KOPT-K1 (cell line): ENCODE measurements around the gene PSTPIP2.

Experiments used
- H3K27ac ChIP-seq: fragments of 200-600 bp; sonication (generic); 2 replicates; pipeline ENCODE4 v1.5.1; 2016; ENCODE audit warnings: antibody characterized with exemption, mild to moderate bottlenecking, low read depth, low read length; ENCODE audit not compliant: poor library complexity, severe bottlenecking
- H3K36me3 ChIP-seq: fragments of 200-600 bp; sonication (generic); 2 replicates; pipeline ENCODE4 v1.5.1; 2017; ENCODE audit warnings: antibody characterized with exemption, mild to moderate bottlenecking, low read length, moderate library complexity; ENCODE audit not compliant: insufficient read depth
- H3K9me3 ChIP-seq: fragments of 200-600 bp; sonication (generic); 2 replicates; pipeline ENCODE4 v1.5.1; 2017; ENCODE audit warnings: antibody characterized with exemption, low read length, mild to moderate bottlenecking; ENCODE audit not compliant: insufficient read depth, poor library complexity, severe bottlenecking

Gene PSTPIP2

DNA sequence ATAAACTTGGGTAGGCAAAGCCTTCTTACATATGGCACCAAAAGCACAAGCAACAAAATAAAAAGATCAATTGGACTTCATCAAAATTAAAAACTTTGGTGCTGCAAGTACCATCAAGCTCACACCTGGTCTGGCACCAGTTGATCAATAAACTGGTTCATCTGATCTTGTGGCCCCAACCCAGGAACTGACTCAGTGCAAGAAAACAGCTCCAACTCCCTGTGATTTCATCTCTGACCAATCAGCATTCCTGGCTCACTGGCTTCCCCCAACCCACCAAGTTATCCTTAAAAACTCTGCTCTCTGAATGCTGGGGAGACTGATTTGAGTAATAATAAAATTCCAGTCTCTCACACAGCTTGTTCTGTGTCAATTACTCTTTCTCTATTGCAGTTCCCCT, 113.3 kb downstream of the PSTPIP2 start:
- Histone ChIP-seq H3K9me3 (no peaks in the 10 kb centered on the region), H3K27ac (no peak overlapping the region), H3K36me3 (peaks cover 21% of the 10 kb centered on the region)

- Histone ChIP-seq H3K36me3 (peaks cover 28% of the 10 kb centered on the region), H3K27ac (no peak overlapping the region)
These were observed 114.0 kb downstream of the PSTPIP2 start for GRCh38 chr18:45958027-45958426.

GRCh38 chr18:45957100-45957499, 115.0 kb downstream of the PSTPIP2 start:
- Histone ChIP-seq H3K9me3 (no peaks in the 10 kb centered on the region), H3K27ac (no peak overlapping the region), H3K36me3 (peaks cover 38% of the 10 kb centered on the region)

More at GRCh38 chr18:45958027-45958426, 114.0 kb downstream of the PSTPIP2 start:
- H3K9me3 ChIP-seq: no peaks in the 10 kb centered on the region

GRCh38 chr18:45954070-45954934, 117.8 kb downstream of the PSTPIP2 start:
- H3K9me3 ChIP-seq: no peaks in the 10 kb centered on the region
- no peak overlapping the region for H3K27ac ChIP-seq
- H3K36me3 ChIP-seq: peaks cover 61% of the 10 kb centered on the region

GRCh38 chr18:45951016-45951714, 120.9 kb downstream of the PSTPIP2 start:
- Histone ChIP-seq H3K36me3 (peaks cover 91% of the 10 kb centered on the region), H3K9me3 (no peaks in the 10 kb centered on the region), H3K27ac (no peak overlapping the region)

GRCh38 chr18:45945669-45946068, 126.4 kb downstream of the PSTPIP2 start:
- H3K9me3 ChIP-seq: no peaks in the 10 kb centered on the region
- H3K27ac ChIP-seq: no peak overlapping the region
- peaks cover 98% of the 10 kb centered on the region for H3K36me3 ChIP-seq

DNA sequence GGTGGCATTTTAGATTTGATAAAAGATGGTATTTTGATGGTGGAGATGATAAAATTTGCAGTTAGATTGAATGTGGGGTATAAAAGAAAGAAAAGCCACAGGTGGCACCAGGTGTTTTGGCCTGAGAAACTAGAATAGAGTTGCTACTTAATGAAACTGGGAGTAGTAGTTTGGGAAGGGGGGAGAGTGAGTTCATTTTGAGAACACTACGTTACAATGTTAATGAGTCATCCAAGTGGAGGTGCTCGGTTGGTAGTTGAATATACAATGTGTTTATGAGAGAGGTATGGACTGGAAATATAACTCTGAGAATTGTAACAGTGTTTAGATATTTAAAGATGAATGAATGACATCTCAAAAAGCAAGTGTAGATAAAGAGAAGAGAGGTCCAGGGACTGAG, 131.3 kb downstream of the PSTPIP2 start:
- peaks cover 90% of the 10 kb centered on the region for H3K36me3 ChIP-seq
- H3K27ac ChIP-seq: no peak overlapping the region
- H3K9me3 ChIP-seq: no peaks in the 10 kb centered on the region

DNA sequence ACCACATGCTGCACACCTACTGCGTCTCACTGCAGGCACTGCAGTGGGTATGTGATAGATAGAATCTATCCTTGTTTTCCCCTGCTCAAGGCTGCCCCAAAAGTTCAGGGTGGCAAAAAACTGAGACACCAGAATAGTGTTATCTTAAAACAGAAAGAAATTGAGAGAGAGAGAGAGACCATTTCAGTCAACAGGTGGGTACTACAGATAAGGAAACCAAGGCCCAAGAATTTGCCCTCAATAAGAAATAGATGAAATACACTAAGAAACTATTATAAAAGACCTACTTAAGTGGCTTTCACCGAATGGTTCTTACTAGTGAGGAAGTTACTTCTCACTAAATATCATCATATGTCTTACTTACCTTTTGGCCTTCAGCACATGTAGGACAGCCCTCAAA, 132.8 kb downstream of the PSTPIP2 start:
- H3K36me3 ChIP-seq: peaks cover 89% of the 10 kb centered on the region
- H3K9me3 ChIP-seq: no peaks in the 10 kb centered on the region
- no peak overlapping the region for H3K27ac ChIP-seq

- H3K36me3 ChIP-seq: peaks cover 82% of the 10 kb centered on the region
These were observed 133.5 kb downstream of the PSTPIP2 start for GRCh38 chr18:45938488-45938935.

GRCh38 chr18:45935591-45936335, 136.3 kb downstream of the PSTPIP2 start:
- Histone ChIP-seq H3K36me3 (peaks cover 73% of the 10 kb centered on the region), H3K9me3 (no peaks in the 10 kb centered on the region)

More at GRCh38 chr18:45938488-45938935, 133.5 kb downstream of the PSTPIP2 start:
- H3K27ac ChIP-seq: no peak overlapping the region
- H3K9me3 ChIP-seq: no peaks in the 10 kb centered on the region

More at GRCh38 chr18:45935591-45936335, 136.3 kb downstream of the PSTPIP2 start:
- no peak overlapping the region for H3K27ac ChIP-seq
